A549 (cell line): ENCODE results near the gene RCOR2.

Experiments used
- CHD2 ChIP-seq: fragments of 150-350 bp; IDR thresholded peaks from 2 replicates; pipeline ENCODE4 v1.6.1; 2014; ENCODE audit warnings: low read length; ENCODE audit not compliant: partially characterized antibody
- HES2 ChIP-seq: fragments of >200 bp; sonication (Bioruptor Twin); formaldehyde crosslinking; IDR thresholded peaks from 2 replicates; pipeline ENCODE4 v1.6.1; 2016
- NR3C1 ChIP-seq: fragments of >200 bp; sonication (Bioruptor Twin); formaldehyde crosslinking; IDR thresholded peaks from 3 replicates; pipeline ENCODE4 v1.6.1; 2017
- POLR2A ChIP-seq: IDR thresholded peaks from 2 replicates; pipeline ENCODE4 v1.6.1; 2012; ENCODE audit warnings: mild to moderate bottlenecking, low read length
- RAD21 ChIP-seq, 2 experiments: fragments of >200 bp in 1 of 2; sonication (Bioruptor Twin) in 1 of 2; formaldehyde crosslinking in 1 of 2; IDR thresholded peaks in 1 of 2; conservative IDR thresholded peaks in 1 of 2; 2 replicates in 1 of 2; 3 replicates in 1 of 2; pipeline ENCODE4 v1.6.1; 2012 to 2018; ENCODE audit warnings: inconsistent platforms in 1 of 2
- SREBF2 ChIP-seq: fragments of 450-650 bp; IDR thresholded peaks from 2 replicates; pipeline ENCODE4 v1.6.1; 2014; ENCODE audit warnings: mild to moderate bottlenecking, moderate library complexity
- TF ChIP-seq, protein P1 (sequence below): fragments of >200 bp; sonication (Bioruptor Twin); formaldehyde crosslinking; IDR thresholded peaks from 3 replicates; pipeline ENCODE4 v1.5.1; 2016
- TF ChIP-seq, protein P2 (sequence below): fragments of 150-350 bp; IDR thresholded peaks from 2 replicates; pipeline ENCODE4 v1.6.1; 2014; ENCODE audit warnings: low read depth, mild to moderate bottlenecking, low read length
- TF ChIP-seq, protein P3 (sequence below): IDR thresholded peaks from 2 replicates; pipeline ENCODE4 v1.6.1; 2012

DNA sequence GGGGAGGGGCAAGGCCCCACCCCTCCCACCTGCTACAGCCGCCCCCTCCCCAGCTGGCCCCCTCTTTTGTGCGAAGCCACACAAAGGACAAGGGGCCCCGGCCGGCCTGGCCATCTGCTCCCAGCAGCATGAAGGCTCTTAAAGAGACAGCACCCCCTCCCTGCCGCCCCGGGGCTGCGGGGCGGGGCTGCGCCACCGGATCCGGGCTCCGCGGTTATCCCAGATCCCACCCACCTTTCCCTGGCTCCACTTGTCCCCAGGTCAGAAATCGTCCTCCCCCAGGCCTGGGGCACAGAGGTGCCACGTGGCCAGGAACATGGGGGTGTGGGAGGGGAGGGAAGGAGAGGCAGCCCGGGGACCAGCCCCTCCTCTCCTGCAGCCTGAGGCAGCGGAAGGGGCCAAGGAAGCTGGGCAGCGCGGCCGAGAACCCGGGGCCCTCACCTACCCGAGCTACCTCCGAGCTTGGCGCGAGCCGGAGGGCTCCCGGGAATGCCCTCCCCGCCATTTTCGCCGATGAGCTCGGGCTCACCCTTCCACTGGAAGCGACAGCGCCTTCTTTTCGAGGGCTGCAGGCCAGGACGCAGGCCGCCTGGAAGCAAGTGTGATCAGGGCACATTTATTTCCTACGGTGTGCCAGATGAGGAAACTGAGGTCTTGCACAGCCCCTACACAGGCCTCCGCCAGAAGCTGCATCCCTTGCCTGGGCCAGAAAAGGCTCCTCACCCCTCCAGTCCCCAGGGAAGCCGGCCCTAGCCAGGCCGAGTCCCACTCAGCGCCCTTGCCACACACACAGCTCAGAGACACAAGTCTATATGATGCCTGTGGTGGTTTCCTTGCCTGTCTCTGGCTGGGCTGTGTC lies 2.5 kb upstream of the RCOR2 start:
- TF ChIP-seq POLR2A (no peak), SREBF2 (no peak), RAD21 (conservative IDR thresholded peaks at IDR 0.05 in 1 of 2, IDR thresholded peaks at IDR 0.05 in 1 of 2) (no peak), HES2 (no peak), CHD2 (no peak), NR3C1 (no peak)
- TF ChIP-seq, protein P1, sequence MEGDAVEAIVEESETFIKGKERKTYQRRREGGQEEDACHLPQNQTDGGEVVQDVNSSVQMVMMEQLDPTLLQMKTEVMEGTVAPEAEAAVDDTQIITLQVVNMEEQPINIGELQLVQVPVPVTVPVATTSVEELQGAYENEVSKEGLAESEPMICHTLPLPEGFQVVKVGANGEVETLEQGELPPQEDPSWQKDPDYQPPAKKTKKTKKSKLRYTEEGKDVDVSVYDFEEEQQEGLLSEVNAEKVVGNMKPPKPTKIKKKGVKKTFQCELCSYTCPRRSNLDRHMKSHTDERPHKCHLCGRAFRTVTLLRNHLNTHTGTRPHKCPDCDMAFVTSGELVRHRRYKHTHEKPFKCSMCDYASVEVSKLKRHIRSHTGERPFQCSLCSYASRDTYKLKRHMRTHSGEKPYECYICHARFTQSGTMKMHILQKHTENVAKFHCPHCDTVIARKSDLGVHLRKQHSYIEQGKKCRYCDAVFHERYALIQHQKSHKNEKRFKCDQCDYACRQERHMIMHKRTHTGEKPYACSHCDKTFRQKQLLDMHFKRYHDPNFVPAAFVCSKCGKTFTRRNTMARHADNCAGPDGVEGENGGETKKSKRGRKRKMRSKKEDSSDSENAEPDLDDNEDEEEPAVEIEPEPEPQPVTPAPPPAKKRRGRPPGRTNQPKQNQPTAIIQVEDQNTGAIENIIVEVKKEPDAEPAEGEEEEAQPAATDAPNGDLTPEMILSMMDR, result no peak
- TF ChIP-seq, protein P2, sequence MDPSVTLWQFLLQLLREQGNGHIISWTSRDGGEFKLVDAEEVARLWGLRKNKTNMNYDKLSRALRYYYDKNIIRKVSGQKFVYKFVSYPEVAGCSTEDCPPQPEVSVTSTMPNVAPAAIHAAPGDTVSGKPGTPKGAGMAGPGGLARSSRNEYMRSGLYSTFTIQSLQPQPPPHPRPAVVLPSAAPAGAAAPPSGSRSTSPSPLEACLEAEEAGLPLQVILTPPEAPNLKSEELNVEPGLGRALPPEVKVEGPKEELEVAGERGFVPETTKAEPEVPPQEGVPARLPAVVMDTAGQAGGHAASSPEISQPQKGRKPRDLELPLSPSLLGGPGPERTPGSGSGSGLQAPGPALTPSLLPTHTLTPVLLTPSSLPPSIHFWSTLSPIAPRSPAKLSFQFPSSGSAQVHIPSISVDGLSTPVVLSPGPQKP, result no peak
- TF ChIP-seq, protein P3, sequence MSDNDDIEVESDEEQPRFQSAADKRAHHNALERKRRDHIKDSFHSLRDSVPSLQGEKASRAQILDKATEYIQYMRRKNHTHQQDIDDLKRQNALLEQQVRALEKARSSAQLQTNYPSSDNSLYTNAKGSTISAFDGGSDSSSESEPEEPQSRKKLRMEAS, result no peak
